ENCODE data around the gene RASGRF2.
"Not testable (repeated sequence)": the region's sequence is repeated elsewhere in the genome, so short reads cannot be mapped to it uniquely, and the experiment has no call there.

The RASGRF2 gene

GRCh38 chr5:81256766-81257165, 296.6 kb downstream of the RASGRF2 start:
- H3K27ac ChIP-seq: no peak overlapping the region
- TF ChIP-seq, protein P1, sequence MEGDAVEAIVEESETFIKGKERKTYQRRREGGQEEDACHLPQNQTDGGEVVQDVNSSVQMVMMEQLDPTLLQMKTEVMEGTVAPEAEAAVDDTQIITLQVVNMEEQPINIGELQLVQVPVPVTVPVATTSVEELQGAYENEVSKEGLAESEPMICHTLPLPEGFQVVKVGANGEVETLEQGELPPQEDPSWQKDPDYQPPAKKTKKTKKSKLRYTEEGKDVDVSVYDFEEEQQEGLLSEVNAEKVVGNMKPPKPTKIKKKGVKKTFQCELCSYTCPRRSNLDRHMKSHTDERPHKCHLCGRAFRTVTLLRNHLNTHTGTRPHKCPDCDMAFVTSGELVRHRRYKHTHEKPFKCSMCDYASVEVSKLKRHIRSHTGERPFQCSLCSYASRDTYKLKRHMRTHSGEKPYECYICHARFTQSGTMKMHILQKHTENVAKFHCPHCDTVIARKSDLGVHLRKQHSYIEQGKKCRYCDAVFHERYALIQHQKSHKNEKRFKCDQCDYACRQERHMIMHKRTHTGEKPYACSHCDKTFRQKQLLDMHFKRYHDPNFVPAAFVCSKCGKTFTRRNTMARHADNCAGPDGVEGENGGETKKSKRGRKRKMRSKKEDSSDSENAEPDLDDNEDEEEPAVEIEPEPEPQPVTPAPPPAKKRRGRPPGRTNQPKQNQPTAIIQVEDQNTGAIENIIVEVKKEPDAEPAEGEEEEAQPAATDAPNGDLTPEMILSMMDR (IDR thresholded peaks at IDR 0.05): no peak
- no peak for TF ChIP-seq ZFX (IDR thresholded peaks at IDR 0.05; ENCODE audit: borderline replicate concordance)

- not testable (repeated sequence) for H3K27ac ChIP-seq
These were observed 302.6 kb downstream of the RASGRF2 start for GRCh38 chr5:81262796-81263195.

GRCh38 chr5:81265101-81265500, 304.9 kb downstream of the RASGRF2 start:
- TF ChIP-seq, protein P1 (IDR thresholded peaks at IDR 0.05): no peak
- TF ChIP-seq ZFX (IDR thresholded peaks at IDR 0.05; ENCODE audit: borderline replicate concordance): no peak
- H3K27ac ChIP-seq: no peak overlapping the region

DNA sequence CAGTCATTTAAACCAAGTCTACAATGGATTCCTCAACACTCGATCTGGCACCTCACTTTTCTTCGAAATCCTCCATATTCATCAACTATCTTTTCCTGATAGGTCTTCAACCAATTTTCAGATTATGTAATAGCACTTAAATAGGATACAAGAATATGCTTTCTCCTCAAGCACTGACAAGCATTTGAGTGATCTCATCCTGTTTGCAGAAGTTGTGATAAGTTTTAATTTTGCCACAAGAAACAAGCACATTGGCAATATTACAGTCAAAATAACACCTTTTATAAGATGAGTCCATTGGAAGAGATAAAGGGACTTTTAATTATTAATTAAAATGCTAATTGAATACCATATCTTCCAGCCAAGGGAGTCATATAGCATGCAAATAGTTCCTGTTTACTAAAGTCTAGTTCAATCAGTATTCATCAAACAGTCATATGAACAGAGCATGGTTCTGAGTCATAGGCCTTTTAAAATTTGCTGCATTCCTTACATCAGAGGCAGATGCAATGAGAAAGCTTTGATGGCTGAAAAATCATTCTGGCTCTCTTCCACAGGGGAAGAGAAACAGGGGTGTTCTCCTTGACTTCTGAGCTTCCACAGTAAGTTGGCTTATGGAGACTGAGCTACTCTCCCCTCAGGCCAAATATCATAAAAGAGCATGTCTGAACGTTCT, 308.5 kb downstream of the RASGRF2 start:
- TF ChIP-seq, protein P1 (IDR thresholded peaks at IDR 0.05): no peak
- TF ChIP-seq ZFX (IDR thresholded peaks at IDR 0.05; ENCODE audit: borderline replicate concordance): no peak
- 0 out of 2 replicates have a peak overlapping the region, but pooled peaks have one; percentile 4 for H3K27ac ChIP-seq

DNA sequence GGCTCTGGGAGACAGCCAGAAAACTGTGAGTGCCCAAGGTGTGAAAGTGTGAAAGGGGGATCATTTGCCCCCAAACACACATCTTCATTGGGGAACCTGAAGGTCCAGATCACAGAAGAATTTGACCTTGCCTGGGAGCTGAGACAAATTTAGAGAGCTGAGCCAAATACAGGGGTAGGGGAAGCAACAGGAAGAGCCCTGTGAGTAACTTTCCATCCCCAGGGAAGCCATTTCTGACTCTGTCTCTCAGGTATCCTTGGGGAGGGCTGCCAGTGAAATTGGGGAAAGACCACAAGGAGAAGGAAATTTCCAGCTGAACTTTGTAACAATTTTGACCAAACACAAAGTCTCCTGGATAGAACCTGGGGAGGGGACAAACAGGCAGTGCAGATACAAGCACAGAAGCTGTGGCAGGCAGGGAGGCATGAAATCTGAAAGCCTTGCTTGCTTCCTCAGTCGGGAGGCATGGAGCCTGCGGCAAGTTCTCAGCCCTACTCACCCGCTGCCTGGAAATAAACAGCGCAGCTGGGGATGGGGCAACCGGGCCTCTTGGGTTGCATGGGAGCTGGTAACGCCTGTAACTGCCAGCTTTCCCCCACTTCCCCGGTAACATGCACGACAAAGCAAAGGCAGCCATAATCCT, 309.7 kb downstream of the RASGRF2 start:
- H3K27ac ChIP-seq: no peak overlapping the region
- TF ChIP-seq, protein P1 (IDR thresholded peaks at IDR 0.05): no peak
- no peak for TF ChIP-seq ZFX (IDR thresholded peaks at IDR 0.05; ENCODE audit: borderline replicate concordance)

DNA sequence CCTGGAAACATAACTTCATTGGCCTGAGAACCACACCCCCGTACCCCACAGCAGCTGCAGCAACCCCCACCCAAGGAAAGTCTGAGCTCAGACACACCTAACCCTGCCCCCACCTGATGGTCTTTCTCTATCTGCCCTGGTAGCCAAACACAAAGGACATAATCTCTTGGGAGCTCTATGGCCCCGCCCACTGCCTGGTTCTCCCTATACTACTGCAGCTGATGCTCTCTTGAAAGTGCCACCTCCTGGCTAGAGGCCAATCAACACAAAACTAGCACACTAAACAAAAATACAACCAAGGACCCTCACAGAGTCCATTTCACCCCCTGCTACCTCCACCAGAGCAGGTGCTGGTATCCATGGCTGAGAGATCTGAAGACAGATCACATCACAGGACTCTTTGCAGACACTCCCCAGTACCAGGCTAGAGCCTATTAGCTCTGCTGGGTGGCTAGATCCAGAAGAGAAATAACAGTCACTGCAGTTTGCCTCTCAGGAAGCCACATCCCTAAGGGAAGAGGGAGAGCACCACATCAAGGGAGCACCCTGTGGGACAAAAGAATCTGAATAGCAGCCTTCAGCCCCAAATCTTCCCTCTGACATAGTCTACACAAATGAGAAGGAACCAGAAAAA, 310.3 kb downstream of the RASGRF2 start:
- not testable (repeated sequence) for H3K27ac ChIP-seq
